Large intestine (tissue), 3 donors: Measurements from ENCODE around the gene VSIR. TPM values are rescaled to one million over a fixed set of nuclear protein-coding genes. Genes with fewer than 3 reads are reported as not detected.

ENCODE experiments used
- DNase-seq, 2 donors: peaks; one replicate each; pipeline versions ENCODE4 v3.0.0 to v3.0.0-alpha.2; 2013
- H3K27ac ChIP-seq: one replicate; pipeline ENCODE4 v1.5.1; 2013; ENCODE audit warnings: low read length
- H3K27me3 ChIP-seq: 2 replicates; pipeline ENCODE4 v1.6.1; 2013; ENCODE audit warnings: low read length; ENCODE audit not compliant: control insufficient read depth, insufficient read depth
- H3K36me3 ChIP-seq: 2 replicates; pipeline ENCODE4 v1.6.1; 2013; ENCODE audit warnings: low read length; ENCODE audit not compliant: control insufficient read depth, insufficient read depth
- H3K4me1 ChIP-seq: one replicate; pipeline ENCODE4 v1.6.1; 2013; ENCODE audit warnings: low read length; ENCODE audit not compliant: control insufficient read depth, insufficient read depth
- H3K4me3 ChIP-seq: one replicate; pipeline ENCODE4 v1.5.1; 2013; ENCODE audit warnings: low read length
- H3K9me3 ChIP-seq: one replicate; pipeline ENCODE4 v1.6.1; 2013; ENCODE audit warnings: mild to moderate bottlenecking, low read depth, low read length, moderate library complexity; ENCODE audit not compliant: control insufficient read depth
- WGBS: methylation state at CpG from one replicate; pipeline ENCODE4 v1.1.5; 2013; ENCODE audit warnings: low lambda C conversion rate; ENCODE audit not compliant: insufficient coverage; 5-methylcytosine and 5-hydroxymethylcytosine counted together
- polyA plus RNA-seq: library from polyadenylated mRNA; unstranded; fragments of 120-200 nt; gene quantifications from one replicate; pipeline ENCODE4 v1.2.1, GENCODE V29; 2013

VSIR gene
- polyA plus RNA-seq, 1 donor, result 47.9 TPM

- H3K27me3 ChIP-seq, result no peaks in the 10 kb centered on the region
- no CpG with 5 or more reads among the region's 6 CpGs for WGBS
- no peaks in the 10 kb centered on the region for H3K4me1 ChIP-seq
- H3K9me3 ChIP-seq, result no peaks in the 10 kb centered on the region
- no peak overlapping the region for H3K27ac ChIP-seq
- no peaks in the 10 kb centered on the region for H3K36me3 ChIP-seq
- no peak overlapping the region for H3K4me3 ChIP-seq
- DNase-seq, result no peak
Observed at GRCh38 chr10:71782221-71782916, 9.0 kb upstream of the VSIR start.

DNA sequence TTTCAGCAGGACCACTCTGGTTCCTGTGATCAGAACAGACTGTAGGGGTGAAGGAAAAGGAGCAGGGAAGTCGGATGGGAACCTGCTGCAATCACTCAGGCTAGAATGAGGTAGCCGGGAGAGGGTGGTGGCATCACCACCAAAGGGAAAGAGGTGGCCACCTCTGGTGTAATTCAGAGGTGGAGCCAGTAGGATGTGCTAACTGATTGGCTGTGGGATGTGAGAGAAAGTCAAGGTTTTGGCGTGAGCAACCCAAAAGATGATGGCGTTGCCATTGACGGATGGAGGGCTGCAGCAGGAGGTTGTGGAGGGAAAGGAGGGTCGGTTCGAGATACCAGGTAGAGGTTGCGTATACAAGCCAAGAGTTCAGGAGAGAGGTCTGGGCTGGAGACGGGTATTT is 7.4 kb upstream of the VSIR start:
- Histone ChIP-seq H3K36me3 (no peaks in the 10 kb centered on the region), H3K4me1 (no peaks in the 10 kb centered on the region), H3K27ac (no peak overlapping the region)

DNA sequence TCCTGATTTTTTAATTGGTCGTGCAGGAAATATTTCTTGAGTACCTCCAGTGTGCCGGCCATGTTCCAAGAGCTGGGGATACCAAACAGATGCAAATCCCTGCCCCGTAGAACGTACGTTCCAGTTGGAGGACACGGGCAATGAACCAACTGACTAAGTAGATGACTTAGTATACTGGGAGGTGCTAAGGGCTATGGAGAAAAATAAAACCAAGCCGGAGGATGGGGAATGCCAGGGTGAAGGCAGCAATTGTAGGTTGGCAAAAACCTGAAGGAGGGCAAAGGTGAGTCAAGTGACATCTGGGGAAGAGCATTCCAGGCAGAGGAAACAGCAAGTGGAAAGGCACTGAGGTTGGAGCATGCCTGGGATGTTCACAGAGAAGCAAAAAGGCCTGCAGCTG is 6.8 kb upstream of the VSIR start:
- WGBS, result 100% methylated on average over 2 of the region's 7 CpGs
- no peaks in the 10 kb centered on the region for H3K9me3 ChIP-seq
- no peak overlapping the region for H3K4me3 ChIP-seq
- H3K4me1 ChIP-seq, result no peaks in the 10 kb centered on the region
- H3K27ac ChIP-seq, result no peak overlapping the region
- no peaks in the 10 kb centered on the region for H3K27me3 ChIP-seq
- DNase-seq, result no peak
- no peaks in the 10 kb centered on the region for H3K36me3 ChIP-seq

More for the DNA sequence above, 7.4 kb upstream of the VSIR start:
- no peak overlapping the region for H3K4me3 ChIP-seq
- DNase-seq, result no peak
- H3K9me3 ChIP-seq, result no peaks in the 10 kb centered on the region
- no peaks in the 10 kb centered on the region for H3K27me3 ChIP-seq
- WGBS, result no CpG with 5 or more reads among the region's 9 CpGs

GRCh38 chr10:71779641-71780040 is 6.3 kb upstream of the VSIR start:
- Histone ChIP-seq H3K4me3 (no peak overlapping the region), H3K27ac (no peak overlapping the region), H3K9me3 (no peaks in the 10 kb centered on the region), H3K36me3 (no peaks in the 10 kb centered on the region), H3K4me1 (no peaks in the 10 kb centered on the region), H3K27me3 (no peaks in the 10 kb centered on the region)
- no CpG with 5 or more reads among the region's 6 CpGs for WGBS
- no peak for DNase-seq

DNA sequence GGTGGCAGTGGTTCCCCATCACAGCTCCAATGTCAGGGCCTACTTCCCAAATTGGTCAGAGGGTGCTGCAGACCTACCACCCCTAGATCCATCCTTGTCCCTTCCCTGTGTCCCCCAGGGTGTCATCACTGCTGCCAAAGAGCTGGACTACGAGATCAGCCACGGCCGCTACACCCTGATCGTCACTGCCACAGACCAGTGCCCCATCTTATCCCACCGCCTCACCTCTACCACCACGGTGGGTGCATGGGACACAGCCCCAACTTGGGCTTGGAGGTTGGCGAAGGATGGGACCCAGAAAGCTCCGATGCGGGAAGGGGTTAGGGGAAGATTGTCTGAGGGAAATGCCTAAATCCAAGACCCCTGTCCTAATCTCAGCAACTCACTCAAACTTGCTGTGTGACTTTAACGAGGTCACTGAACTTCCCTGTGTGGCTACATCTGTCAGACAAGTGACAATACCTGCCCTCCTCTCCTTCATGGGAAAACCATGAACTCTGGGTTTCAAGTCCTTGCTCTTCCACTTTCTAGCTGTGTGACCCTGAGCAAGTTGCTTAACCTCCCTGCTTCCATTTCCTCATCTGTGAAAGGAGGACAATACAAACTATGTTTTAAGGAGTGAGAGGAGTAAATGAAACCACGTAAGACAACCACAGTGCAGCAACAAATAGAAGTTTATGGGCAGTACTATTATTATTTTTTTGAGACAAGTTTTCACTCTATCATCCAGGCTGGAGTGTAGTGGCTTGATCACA is 4.9 kb upstream of the VSIR start:
- Histone ChIP-seq H3K27me3 (no peaks in the 10 kb centered on the region), H3K36me3 (no peaks in the 10 kb centered on the region), H3K4me1 (peaks cover 8% of the 10 kb centered on the region), H3K27ac (no peak overlapping the region), H3K9me3 (no peaks in the 10 kb centered on the region), H3K4me3 (no peak overlapping the region)
- DNase-seq, result no peak
- 83% methylated on average over 1 of the region's 11 CpGs for WGBS

DNA sequence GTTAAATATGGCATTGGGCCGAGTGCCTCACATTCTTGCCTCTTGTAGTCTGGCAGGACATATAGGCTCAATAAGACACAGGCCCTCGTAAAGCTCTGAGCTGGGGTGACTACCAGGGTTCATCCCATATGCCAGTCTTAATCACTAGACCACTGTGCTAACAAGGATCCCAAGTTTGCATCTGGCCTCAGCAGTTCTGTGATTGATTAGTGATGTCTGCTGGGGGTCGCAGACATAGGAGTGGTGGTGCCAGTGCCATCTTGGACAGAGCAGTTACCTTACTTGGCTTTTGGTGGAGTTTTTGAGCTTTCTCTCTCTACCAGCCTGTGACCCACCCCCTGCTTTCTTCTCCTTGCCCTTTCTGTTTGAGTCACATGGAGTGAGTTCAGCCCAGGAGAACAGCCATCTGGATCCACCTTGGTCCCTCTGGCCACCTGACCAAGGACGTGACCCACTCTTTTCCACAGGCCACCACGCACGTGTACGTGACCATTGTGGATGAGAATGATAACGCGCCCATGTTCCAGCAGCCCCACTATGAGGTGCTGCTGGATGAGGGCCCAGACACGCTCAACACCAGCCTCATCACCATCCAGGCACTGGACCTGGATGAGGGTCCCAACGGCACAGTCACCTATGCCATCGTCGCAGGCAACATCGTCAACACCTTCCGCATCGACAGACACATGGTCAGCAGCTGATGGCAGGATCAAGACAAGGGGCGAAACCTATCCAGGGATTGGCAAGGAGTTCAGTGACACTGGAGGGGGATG is 4.1 kb upstream of the VSIR start:
- Histone ChIP-seq H3K4me3 (no peak overlapping the region), H3K36me3 (no peaks in the 10 kb centered on the region), H3K4me1 (peaks cover 16% of the 10 kb centered on the region), H3K27ac (no peak overlapping the region), H3K9me3 (no peaks in the 10 kb centered on the region), H3K27me3 (no peaks in the 10 kb centered on the region)
- no peak for DNase-seq
- no CpG with 5 or more reads among the region's 17 CpGs for WGBS

- no peak for DNase-seq
- Histone ChIP-seq H3K9me3 (no peaks in the 10 kb centered on the region), H3K27me3 (no peaks in the 10 kb centered on the region), H3K4me3 (no peak overlapping the region), H3K36me3 (no peaks in the 10 kb centered on the region), H3K27ac (no peak overlapping the region), H3K4me1 (peaks cover 25% of the 10 kb centered on the region)
- no CpG with 5 or more reads among the region's 2 CpGs for WGBS
Observed at GRCh38 chr10:71776481-71776925, 3.2 kb upstream of the VSIR start.

GRCh38 chr10:71774916-71775702 is 1.8 kb upstream of the VSIR start:
- no CpG with 5 or more reads among the region's 3 CpGs for WGBS
- H3K9me3 ChIP-seq, result no peaks in the 10 kb centered on the region
- peaks cover 37% of the 10 kb centered on the region for H3K4me1 ChIP-seq
- H3K27me3 ChIP-seq, result no peaks in the 10 kb centered on the region
- no peak overlapping the region for H3K4me3 ChIP-seq
- H3K36me3 ChIP-seq, result no peaks in the 10 kb centered on the region
- no peak overlapping the region for H3K27ac ChIP-seq
- no peak for DNase-seq

DNA sequence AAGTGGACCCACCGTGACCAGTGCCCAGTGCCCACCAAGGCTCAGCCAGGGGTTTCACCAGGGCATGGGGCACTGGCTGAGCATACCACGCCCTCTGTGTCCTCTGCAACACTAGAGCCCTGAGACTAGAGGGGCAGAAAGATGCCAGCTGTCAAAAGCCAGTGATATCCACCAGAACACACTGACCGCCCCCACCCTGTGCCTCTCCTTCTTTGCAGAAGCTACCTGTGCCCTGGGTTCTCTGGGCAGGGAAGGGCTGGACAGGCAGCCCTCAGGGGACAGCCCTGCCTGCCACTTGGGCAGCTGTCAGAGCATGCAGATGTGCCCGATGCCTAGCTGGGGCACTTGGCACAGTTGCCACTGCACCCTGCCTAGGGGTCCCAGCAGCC is 494 bp downstream of the VSIR start:
- H3K4me1 ChIP-seq, result peaks cover 55% of the 10 kb centered on the region
- H3K27me3 ChIP-seq, result no peaks in the 10 kb centered on the region
- no peak for DNase-seq
- no peaks in the 10 kb centered on the region for H3K36me3 ChIP-seq
- no CpG with 5 or more reads among the region's 4 CpGs for WGBS
- H3K4me3 ChIP-seq, result peak overlapping the region; percentile 80
- H3K9me3 ChIP-seq, result no peaks in the 10 kb centered on the region
- peak overlapping the region; percentile 58 for H3K27ac ChIP-seq
